Liver (tissue), 3 donors: ENCODE results near the gene RPTOR.

ENCODE experiments used
- ATF3 ChIP-seq: IDR thresholded peaks from 2 replicates; pipeline ENCODE4 v1.6.1; 2016; ENCODE audit warnings: antibody characterized with exemption
- CTCF ChIP-seq: fragments of 150-350 bp; IDR thresholded peaks from 2 replicates; pipeline ENCODE4 v1.5.1; 2017; ENCODE audit warnings: improper control_type of control experiment, low read depth, low read length; ENCODE audit not compliant: missing input control
- JUND ChIP-seq, 2 donors: IDR thresholded peaks; 2 replicates each; pipeline ENCODE4 v1.6.1; 2016; ENCODE audit warnings: antibody characterized with exemption in 2 of 2
- MAX ChIP-seq: IDR thresholded peaks from 2 replicates; pipeline ENCODE4 v1.6.1; 2016; ENCODE audit warnings: antibody characterized with exemption
- RXRA ChIP-seq, 2 donors: IDR thresholded peaks; 2 replicates each; pipeline ENCODE4 v1.6.1; 2017 to 2018; ENCODE audit warnings: antibody characterized with exemption in 2 of 2, mild to moderate bottlenecking in 1 of 2
- YY1 ChIP-seq: IDR thresholded peaks from 2 replicates; pipeline ENCODE4 v1.6.1; 2016; ENCODE audit warnings: antibody characterized with exemption, mild to moderate bottlenecking
- donor health status: healthy.
- donor health status: healthy.

GRCh38 chr17:80817321-80817845, 272.7 kb downstream of the RPTOR start:
- TF ChIP-seq CTCF (no peak), MAX (no peak), JUND (IDR thresholded peaks at IDR 0.05) (no peak), RXRA (IDR thresholded peaks at IDR 0.05) (no peak), YY1 (no peak), ATF3 (no peak)
